ENCODE measurements around the gene MEF2A.

MEF2A gene

GRCh38 chr15:99633655-99634054 is 67.9 kb downstream of the MEF2A start:
- peaks cover 62% of the 10 kb centered on the region for H3K36me3 ChIP-seq
- no peak for TF ChIP-seq Cebpa-rat (IDR thresholded peaks at IDR 0.05)
- peaks cover 65% of the 10 kb centered on the region for H3K9me3 ChIP-seq
- no peak overlapping the region for H3K27ac ChIP-seq
- no peak overlapping the region for H3K9ac ChIP-seq
- peaks cover 37% of the 10 kb centered on the region for H3K4me1 ChIP-seq
- H4K20me1 ChIP-seq, result peaks cover 48% of the 10 kb centered on the region
- H3K4me3 ChIP-seq, result no peak overlapping the region
- no peaks in the 10 kb centered on the region for H3K27me3 ChIP-seq
- H3K4me2 ChIP-seq, result no peak overlapping the region

- H3K27ac ChIP-seq, result no peak overlapping the region
- TF ChIP-seq Cebpa-rat (IDR thresholded peaks at IDR 0.05), result no peak
- peaks cover 55% of the 10 kb centered on the region for H3K9me3 ChIP-seq
- no peak overlapping the region for H3K4me2 ChIP-seq
- peaks cover 28% of the 10 kb centered on the region for H3K4me1 ChIP-seq
- no peaks in the 10 kb centered on the region for H3K27me3 ChIP-seq
- no peak overlapping the region for H3K4me3 ChIP-seq
- peaks cover 58% of the 10 kb centered on the region for H3K36me3 ChIP-seq
- H4K20me1 ChIP-seq, result peaks cover 43% of the 10 kb centered on the region
- no peak overlapping the region for H3K9ac ChIP-seq
Measured at GRCh38 chr15:99634576-99634975, 68.8 kb downstream of the MEF2A start.

GRCh38 chr15:99635145-99635544 is 69.4 kb downstream of the MEF2A start:
- peaks cover 40% of the 10 kb centered on the region for H4K20me1 ChIP-seq
- no peak overlapping the region for H3K4me2 ChIP-seq
- H3K4me3 ChIP-seq, result no peak overlapping the region
- H3K4me1 ChIP-seq, result peaks cover 23% of the 10 kb centered on the region
- no peak overlapping the region for H3K9ac ChIP-seq
- H3K9me3 ChIP-seq, result peaks cover 53% of the 10 kb centered on the region
- peaks cover 62% of the 10 kb centered on the region for H3K36me3 ChIP-seq
- H3K27me3 ChIP-seq, result no peaks in the 10 kb centered on the region
- TF ChIP-seq Cebpa-rat (IDR thresholded peaks at IDR 0.05), result no peak
- H3K27ac ChIP-seq, result no peak overlapping the region

GRCh38 chr15:99635794-99636193 is 70.0 kb downstream of the MEF2A start:
- Histone ChIP-seq H3K27ac (no peak overlapping the region), H3K27me3 (no peaks in the 10 kb centered on the region), H4K20me1 (peaks cover 34% of the 10 kb centered on the region), H3K9me3 (peaks cover 60% of the 10 kb centered on the region), H3K4me3 (no peak overlapping the region), H3K9ac (no peak overlapping the region), H3K4me1 (peaks cover 16% of the 10 kb centered on the region), H3K4me2 (no peak overlapping the region), H3K36me3 (peaks cover 69% of the 10 kb centered on the region)
- TF ChIP-seq Cebpa-rat (IDR thresholded peaks at IDR 0.05), result no peak

GRCh38 chr15:99644913-99645542 is 79.2 kb downstream of the MEF2A start:
- Histone ChIP-seq H3K4me3 (no peak overlapping the region), H3K9ac (no peak overlapping the region), H3K4me2 (no peak overlapping the region), H3K9me3 (peaks cover 66% of the 10 kb centered on the region), H3K4me1 (no peaks in the 10 kb centered on the region), H3K36me3 (peaks cover 85% of the 10 kb centered on the region), H3K27me3 (no peaks in the 10 kb centered on the region), H3K27ac (no peak overlapping the region), H4K20me1 (no peaks in the 10 kb centered on the region; the same call in 1 of the 2 replicates)
- no peak for TF ChIP-seq Cebpa-rat (IDR thresholded peaks at IDR 0.05)

GRCh38 chr15:99645543-99645935 is 79.8 kb downstream of the MEF2A start:
- Histone ChIP-seq H3K4me2 (no peak overlapping the region), H3K9ac (no peak overlapping the region), H3K36me3 (peaks cover 85% of the 10 kb centered on the region)

GRCh38 chr15:99645951-99646350 is 80.2 kb downstream of the MEF2A start:
- Histone ChIP-seq H3K27ac (no peak overlapping the region), H3K9ac (no peak overlapping the region), H3K4me2 (no peak overlapping the region), H3K4me1 (no peaks in the 10 kb centered on the region), H3K27me3 (no peaks in the 10 kb centered on the region), H3K36me3 (peaks cover 85% of the 10 kb centered on the region), H4K20me1 (no peaks in the 10 kb centered on the region), H3K4me3 (no peak overlapping the region), H3K9me3 (peaks cover 57% of the 10 kb centered on the region)
- no peak for TF ChIP-seq Cebpa-rat (IDR thresholded peaks at IDR 0.05)

More at GRCh38 chr15:99645543-99645935, 79.8 kb downstream of the MEF2A start:
- Histone ChIP-seq H3K9me3 (peaks cover 61% of the 10 kb centered on the region), H3K4me1 (no peaks in the 10 kb centered on the region), H3K4me3 (no peak overlapping the region), H3K27ac (no peak overlapping the region), H4K20me1 (no peaks in the 10 kb centered on the region), H3K27me3 (no peaks in the 10 kb centered on the region)
- TF ChIP-seq Cebpa-rat (IDR thresholded peaks at IDR 0.05), result no peak

GRCh38 chr15:99651023-99651807 is 85.4 kb downstream of the MEF2A start:
- Histone ChIP-seq H3K4me2 (no peak overlapping the region), H3K36me3 (peaks cover 80% of the 10 kb centered on the region), H3K27me3 (no peaks in the 10 kb centered on the region), H3K27ac (no peak overlapping the region), H4K20me1 (peaks cover 14% of the 10 kb centered on the region; the same call in 1 of the 2 replicates), H3K9me3 (peaks cover 11% of the 10 kb centered on the region; the same call in 1 of the 2 replicates), H3K4me1 (no peaks in the 10 kb centered on the region), H3K4me3 (no peak overlapping the region), H3K9ac (no peak overlapping the region)
- TF ChIP-seq Cebpa-rat (IDR thresholded peaks at IDR 0.05), result no peak

- Histone ChIP-seq H3K4me3 (no peak overlapping the region), H3K9me3 (no peaks in the 10 kb centered on the region), H3K4me2 (no peak overlapping the region), H3K27ac (no peak overlapping the region), H3K9ac (no peak overlapping the region), H4K20me1 (peaks cover 14% of the 10 kb centered on the region; the same call in 1 of the 2 replicates), H3K4me1 (no peaks in the 10 kb centered on the region), H3K36me3 (peaks cover 84% of the 10 kb centered on the region), H3K27me3 (no peaks in the 10 kb centered on the region)
- no peak for TF ChIP-seq Cebpa-rat (IDR thresholded peaks at IDR 0.05)
Measured at GRCh38 chr15:99656205-99656604, 90.4 kb downstream of the MEF2A start.

GRCh38 chr15:99657996-99658395 is 92.2 kb downstream of the MEF2A start:
- no peaks in the 10 kb centered on the region for H3K4me1 ChIP-seq
- peaks cover 9% of the 10 kb centered on the region; the same call in 1 of the 2 replicates for H4K20me1 ChIP-seq
- H3K27me3 ChIP-seq, result no peaks in the 10 kb centered on the region
- TF ChIP-seq Cebpa-rat (IDR thresholded peaks at IDR 0.05), result no peak
- H3K27ac ChIP-seq, result no peak overlapping the region
- H3K36me3 ChIP-seq, result peaks cover 80% of the 10 kb centered on the region
- no peak overlapping the region for H3K4me3 ChIP-seq
- peaks cover 3% of the 10 kb centered on the region; the same call in 1 of the 2 replicates for H3K9me3 ChIP-seq
- H3K9ac ChIP-seq, result no peak overlapping the region
- H3K4me2 ChIP-seq, result no peak overlapping the region

All from BLaER1 (cell line).